GM04504 (cell line): Measurements from ENCODE around the gene IL1B.
"Not testable (repeated sequence)": the region's sequence is repeated elsewhere in the genome, so short reads cannot be mapped to it uniquely, and the experiment has no call there.

Experiments
- DNase-seq: peaks from one replicate; pipeline ENCODE4 v3.0.0-alpha.2; 2012; ENCODE audit warnings: low read depth

Gene IL1B

GRCh38 chr2:112836695-112837117 is at the start of gene IL1B:
Gene IL1B, minus strand, starts transcription at chr2:112836779. Its CDS starts 550 bp downstream, at chr2:112836229.
- DNase-seq = peak; percentile 78

GRCh38 chr2:112886291-112886690 is 49.7 kb upstream of the IL1B start:
- no peak for DNase-seq

- no peak for DNase-seq
These were observed 48.9 kb upstream of the IL1B start for GRCh38 chr2:112885506-112885902.

- no peak for DNase-seq
These were observed 48.4 kb upstream of the IL1B start for GRCh38 chr2:112884869-112885505.

- no peak for DNase-seq
These were observed 47.1 kb upstream of the IL1B start for GRCh38 chr2:112883669-112884068.

GRCh38 chr2:112881217-112881985 is 44.8 kb upstream of the IL1B start:
- peak; percentile 44 for DNase-seq

- DNase-seq = no peak
These were observed 44.1 kb upstream of the IL1B start for GRCh38 chr2:112880696-112881095.

DNA sequence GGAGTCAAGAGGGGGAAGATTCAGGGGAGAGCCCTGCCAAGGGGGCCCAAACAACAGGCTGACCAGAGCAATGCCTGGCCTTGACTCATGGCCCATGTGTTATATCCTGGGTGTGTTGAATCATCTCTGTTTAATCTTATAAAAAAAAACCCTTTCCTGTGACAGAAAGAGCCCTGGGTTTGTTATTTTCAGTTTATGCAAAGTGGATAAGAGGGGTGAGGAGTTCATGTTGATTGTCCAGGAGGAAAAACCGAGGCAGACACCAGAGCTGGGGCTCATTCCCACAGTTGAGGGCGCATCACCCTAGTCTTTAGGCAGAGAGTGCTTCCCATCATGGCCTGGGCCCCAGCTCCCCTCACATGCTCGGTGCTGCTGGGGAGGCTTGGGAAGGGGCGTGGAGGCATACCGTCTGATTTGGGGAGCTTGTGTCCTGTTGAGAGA is 43.5 kb upstream of the IL1B start:
- peak; percentile 41 for DNase-seq

GRCh38 chr2:112879491-112880041 is 43.0 kb upstream of the IL1B start:
- DNase-seq = no peak

GRCh38 chr2:112877423-112877822 is 40.8 kb upstream of the IL1B start:
- DNase-seq = no peak

DNA sequence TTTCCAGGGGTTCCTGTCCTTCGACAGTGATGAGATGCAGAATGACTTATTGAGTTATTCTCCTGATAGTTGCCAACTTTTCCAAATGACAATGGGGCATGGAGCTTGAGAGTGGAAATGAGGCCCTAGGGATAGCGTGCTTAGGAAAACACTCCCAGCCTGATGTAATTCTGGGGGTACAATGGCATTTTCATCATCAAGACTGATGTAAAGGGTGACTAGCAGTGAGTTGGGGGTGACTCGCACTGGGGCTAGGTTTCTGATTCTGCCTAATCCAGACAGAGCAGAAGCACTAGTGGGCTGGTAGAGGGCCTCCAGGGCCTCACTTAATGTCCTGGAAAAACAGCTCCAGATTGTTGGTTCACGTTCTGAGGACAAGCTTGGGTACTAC is 40.4 kb upstream of the IL1B start:
- DNase-seq = no peak

GRCh38 chr2:112876257-112876970 is 39.8 kb upstream of the IL1B start:
- DNase-seq = no peak

DNA sequence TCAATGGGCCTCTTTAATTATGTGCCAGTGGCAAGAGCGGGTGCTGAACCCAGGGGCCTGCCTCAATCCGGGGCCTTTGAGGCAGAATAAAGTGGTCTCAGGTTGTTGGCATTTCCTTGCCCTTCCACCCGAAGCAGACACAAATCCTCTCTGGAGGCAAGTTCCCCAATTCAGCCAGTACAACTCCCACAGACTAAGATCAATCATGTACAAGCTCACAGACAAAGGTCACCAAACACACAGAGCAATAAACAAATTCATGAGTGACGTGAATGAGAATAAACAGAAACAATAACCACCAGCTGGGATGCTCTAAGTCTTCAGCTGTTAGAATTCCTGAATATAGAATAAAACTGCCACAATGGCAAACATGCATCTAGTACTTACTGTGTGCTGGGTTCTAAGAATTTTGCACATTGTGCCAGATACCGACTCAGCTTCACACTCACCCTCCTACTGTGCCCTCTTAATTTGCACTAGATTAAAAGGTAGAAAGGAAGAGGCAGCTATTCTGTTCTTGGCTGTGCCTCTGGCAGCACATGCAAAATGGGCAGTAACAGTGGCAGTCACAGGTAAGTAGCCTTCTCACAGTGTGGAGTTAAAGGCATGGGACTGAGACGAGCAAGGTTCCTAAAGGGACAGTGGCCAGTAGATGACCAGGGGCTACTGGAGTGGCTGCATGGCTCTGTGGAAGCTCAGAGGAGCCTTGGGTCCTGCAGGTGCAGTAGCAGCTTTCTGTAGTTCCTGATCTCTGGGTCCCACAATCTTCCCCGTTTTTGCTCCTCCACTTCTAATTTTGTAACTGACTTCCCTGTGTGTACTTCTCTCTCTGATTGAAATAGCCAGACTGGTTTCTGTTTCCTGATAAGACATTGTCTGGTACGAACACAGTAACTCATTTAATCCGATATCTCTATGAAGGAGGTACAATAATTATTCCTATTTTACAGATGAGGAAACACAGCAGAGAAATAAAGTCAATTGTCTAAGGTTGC is 34.6 kb upstream of the IL1B start:
- DNase-seq = no peak

DNA sequence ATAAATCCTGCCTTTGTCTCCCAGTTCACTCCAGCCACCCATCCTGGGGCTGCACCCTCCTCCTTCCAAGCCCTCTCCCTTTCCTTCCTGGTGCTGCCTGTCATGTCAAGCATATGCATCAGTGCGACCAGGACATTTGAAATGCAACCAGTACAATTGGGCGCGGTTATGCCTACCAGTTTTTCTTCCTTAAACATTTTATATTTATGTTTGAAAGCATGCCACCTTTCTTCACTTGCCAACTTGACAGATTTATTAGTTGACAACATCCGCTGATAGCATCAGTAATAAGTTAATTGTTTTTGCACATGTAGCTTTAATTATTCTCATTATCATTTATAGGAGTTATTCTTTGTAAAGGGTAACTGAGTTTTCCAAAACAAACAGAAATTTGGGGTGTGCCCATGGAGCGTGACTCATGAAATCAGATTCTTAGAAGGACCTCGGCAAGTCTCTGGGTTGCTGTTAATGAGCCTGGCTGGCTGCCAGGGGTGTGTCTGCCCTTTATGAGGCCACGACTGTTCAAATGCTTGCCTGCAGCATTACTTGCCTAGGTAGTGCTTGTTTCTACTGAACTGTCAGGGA is 32.8 kb upstream of the IL1B start:
- peak; percentile 66 for DNase-seq

DNA sequence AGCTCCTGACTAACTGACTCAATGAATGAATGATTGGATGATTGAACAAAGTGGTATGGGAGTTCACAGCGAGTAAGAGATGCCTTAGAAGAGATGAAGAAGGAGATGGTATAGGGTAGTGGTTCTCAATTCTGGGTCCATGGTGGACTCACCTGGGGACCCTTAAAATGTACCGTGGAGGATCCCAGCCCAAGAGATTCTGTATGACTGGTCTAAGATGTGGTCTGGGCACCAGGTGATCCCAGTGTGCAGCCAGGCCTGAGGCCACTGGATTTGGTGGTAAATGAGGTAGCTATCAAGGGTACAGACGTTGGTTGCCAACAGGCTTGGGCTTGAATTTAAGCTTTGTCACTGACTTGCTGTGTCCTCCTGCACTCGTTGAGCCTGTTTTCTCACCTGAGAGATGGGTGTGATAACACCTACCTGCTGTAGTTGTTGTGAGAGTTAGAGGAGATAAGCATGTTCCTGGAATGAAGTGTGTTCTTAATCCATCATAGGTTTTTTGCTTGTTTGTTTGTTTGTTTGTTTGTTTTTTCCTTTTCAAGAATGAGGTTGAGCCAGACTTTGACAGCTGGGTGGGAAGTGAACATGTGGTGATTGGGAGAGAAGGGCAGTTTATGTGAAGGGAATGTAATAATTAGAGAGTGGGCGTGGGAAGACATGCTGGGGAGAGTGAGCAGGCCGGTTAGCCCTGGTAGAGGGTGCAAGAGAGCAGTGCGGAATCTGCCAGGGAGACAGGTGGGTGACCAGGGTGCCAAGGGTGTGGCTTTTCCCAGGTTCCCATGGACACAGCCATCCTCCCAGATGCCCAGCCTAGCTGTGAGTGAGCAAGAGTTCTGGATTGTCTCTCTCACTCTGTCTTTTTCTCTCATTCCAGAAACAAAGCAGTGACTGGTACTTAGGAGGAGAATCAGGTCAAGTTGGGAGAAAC is 31.4 kb upstream of the IL1B start:
- DNase-seq = no peak

GRCh38 chr2:112866128-112866835 is 29.7 kb upstream of the IL1B start:
- no peak for DNase-seq

GRCh38 chr2:112864072-112864471 is 27.5 kb upstream of the IL1B start:
- DNase-seq = no peak

- DNase-seq = not testable (repeated sequence)
These were observed 23.0 kb upstream of the IL1B start for GRCh38 chr2:112859406-112860183.
